Measurements from ENCODE around the gene KLK1. TPM values are rescaled to one million over a fixed set of nuclear protein-coding genes. Genes with fewer than 3 reads are reported as not detected.
A peak's percentile ranks its signal among the peaks of the same experiment; 100 is the strongest.
"Not testable (repeated sequence)": the region's sequence is repeated elsewhere in the genome, so short reads cannot be mapped to it uniquely, and the experiment has no call there.

The KLK1 gene
- total RNA-seq, 1 experiment from 2014 or later: not detected

DNA sequence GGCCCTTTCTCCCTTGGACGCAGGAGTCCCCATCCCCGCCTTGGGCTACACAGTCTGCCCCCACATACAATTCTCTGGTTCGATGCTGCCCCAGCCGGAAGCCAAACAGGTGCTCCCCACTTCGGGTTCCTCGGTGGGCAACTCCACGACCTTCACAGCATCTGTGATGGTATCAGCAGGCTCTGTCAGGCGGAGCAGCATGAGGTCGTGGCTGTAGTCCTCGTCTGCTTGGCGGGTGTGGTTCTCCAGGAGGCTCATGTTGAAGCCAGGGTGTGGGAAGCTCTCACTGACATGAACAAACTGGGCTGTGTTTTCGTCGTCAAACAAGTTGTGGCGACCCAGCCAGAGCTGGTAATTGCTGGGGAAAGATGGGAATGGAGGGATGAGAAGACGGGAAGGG, 3.5 kb downstream of the KLK1 start:
- in situ Hi-C loops (cut with HindIII; ENCODE audit: low pct_unique_long_range_greater_than_20kb, low sequenced_read_pairs): no loop called here

DNA sequence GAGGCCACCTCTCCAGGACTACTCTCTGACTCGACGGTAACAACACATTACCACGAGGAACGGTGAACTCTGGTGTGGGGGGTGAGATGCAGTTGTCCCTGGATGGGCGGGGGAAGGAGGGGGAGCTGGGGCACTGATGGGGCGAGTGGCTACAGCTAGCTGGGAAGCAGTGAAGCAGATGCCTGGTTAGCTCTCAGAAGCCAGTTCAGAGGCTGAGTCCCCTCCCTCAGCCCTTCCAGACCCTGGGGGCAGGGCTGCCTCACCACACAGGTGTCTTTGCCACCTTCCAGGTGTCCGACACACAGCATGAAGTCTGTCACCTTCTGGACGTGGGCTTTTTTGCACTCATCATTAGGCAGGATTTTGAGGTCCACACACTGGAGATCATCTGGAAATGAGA, 4.0 kb downstream of the KLK1 start:
- no peak for DNase-seq (ENCODE audit: low read depth)

More for the DNA sequence above, 3.5 kb downstream of the KLK1 start:
- no peak for DNase-seq (ENCODE audit: low read depth)

DNA sequence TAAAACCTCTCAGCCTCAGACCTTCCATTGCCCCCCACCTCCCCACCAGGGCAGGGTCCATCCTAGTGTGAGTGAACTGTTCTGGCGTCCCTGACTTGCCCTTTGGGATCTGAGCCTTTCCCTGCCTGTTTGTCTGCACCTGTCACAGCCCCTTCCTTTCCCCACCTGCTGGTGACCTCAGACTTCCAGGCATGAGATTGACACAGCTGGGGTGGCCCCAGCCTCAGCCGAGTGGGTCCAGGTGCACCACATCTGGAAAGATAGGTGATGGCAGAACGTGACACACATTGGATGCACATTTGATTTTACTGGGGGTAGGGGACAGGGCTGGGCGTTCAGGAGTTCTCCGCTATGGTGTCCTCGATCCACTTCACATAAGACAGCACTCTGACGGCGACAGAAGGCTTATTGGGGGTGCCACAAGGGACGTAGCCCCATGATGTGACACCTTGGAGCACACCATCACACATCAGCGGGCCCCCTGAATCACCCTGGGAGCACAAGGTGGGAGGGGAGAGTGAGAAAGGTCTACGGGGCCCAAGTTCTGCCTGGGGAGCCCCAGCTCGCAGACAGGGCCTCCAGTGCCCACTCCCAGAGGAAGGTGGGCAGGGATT, 4.6 kb downstream of the KLK1 start:
- DNase-seq (ENCODE audit: low read depth): no peak
- in situ Hi-C loops (cut with HindIII; ENCODE audit: low pct_unique_long_range_greater_than_20kb, low sequenced_read_pairs): no loop called here

More for the DNA sequence above, 4.0 kb downstream of the KLK1 start:
- in situ Hi-C loops (cut with HindIII; ENCODE audit: low pct_unique_long_range_greater_than_20kb, low sequenced_read_pairs): no loop called here

DNA sequence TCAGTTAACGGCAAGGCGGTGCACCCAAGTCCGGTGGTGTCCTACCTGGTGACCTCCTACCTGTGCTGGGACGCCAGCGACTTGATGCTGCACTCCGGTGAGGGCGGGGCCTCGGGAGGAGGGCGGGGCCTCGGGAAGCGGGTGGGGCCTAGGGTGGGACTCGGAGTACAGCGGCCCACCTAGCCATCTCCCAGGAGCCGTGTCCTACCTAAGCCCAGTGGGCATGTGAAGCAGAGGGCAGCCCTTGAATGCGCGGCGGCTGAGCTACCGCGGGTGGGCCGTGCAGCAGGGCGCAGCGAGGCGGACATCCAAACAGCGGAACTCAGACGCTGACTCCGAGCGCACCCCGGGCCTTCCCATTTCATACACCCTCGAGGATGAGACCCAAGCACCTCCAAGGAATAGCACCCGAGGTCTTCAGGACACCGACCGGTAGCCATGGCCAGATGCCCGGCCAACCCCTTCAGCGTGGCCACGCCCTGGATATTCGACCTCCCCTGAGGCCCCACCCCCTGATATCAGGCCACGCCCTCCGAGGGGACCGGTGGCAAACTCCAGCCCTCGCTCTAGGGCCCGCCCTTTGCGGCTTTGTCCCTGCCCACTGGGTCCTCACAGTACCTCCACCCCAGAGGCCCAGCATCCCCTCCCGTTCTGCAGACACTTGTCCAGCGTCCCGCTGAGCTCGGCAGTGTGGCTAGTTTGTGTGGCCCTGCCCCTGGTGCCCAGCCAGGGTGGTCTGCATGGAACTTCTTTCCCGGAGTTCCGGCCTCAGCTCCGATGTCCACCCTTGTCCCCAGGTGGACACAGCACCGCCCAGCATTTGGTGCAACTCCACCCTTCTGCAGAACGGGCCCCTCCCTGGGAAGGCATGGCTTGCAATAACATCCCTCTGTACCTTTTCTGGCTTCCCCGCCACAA, 5.4 kb downstream of the KLK1 start:
- in situ Hi-C loops (cut with HindIII; ENCODE audit: low pct_unique_long_range_greater_than_20kb, low sequenced_read_pairs): no loop called here
- DNase-seq (ENCODE audit: low read depth): peak; percentile 53

DNA sequence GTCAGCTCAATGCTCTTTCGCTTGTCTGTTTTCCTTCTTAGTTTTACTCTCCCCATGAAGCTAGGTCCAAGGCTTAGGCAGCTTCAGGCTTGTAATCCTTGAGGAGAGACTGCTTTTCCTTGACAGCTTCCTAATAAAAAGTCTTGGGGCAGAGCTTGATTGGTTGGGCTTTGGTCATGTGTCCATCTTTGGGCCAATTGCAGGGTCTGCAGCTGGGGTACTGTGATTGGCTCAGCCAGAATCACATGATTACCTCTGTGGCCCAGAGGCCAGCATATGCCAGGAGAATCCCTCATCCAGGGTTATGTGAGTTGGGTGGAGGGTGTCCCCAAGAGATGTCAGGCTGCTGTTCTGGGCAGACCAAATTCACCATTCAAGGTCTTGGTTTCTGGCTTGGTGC, 8.1 kb downstream of the KLK1 start:
- in situ Hi-C loops (cut with HindIII; ENCODE audit: low pct_unique_long_range_greater_than_20kb, low sequenced_read_pairs): no loop called here
- no peak for DNase-seq (ENCODE audit: low read depth)

DNA sequence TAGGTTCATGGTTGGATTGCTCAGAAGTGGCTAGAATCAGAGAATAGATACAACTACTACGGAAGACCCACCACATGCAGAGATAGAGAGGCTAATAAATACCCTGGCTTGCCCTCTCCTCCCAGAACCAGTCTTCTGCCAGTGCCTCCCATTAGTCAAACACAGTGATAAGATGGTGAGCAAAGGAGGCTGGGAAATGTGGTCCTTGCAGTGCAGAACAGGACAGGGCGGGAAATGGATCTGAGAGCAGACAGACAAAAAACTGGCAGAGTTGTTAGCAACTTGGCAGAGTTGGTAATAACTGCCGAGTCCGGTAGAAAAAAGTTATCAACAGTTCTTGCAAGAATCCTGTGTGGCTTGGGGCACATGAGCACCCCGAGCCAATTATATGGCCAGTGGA, 8.7 kb downstream of the KLK1 start:
- no peak for DNase-seq (ENCODE audit: low read depth)
- in situ Hi-C loops (cut with HindIII; ENCODE audit: low pct_unique_long_range_greater_than_20kb, low sequenced_read_pairs): no loop called here

DNA sequence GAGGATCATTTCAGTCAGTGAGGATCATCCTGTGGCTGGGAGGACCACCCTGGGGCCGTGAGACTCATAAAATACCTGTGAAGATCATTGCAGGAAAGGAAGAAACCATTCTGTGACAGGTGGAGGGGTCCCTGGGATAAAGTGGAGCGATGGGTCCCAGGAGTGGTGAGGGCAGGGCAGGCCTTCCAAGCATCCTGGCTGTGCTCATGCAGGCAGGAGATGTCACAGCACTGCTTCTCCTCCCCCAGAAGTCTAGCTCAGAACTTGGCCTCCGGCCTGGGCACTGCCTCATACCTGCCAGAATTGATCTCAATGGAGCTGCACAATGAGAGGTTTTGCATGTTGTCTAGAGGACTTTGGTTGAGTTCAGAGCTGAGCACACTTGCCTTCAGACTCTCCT, 11.1 kb downstream of the KLK1 start:
- no peak for DNase-seq (ENCODE audit: low read depth)
- in situ Hi-C loops (cut with HindIII; ENCODE audit: low pct_unique_long_range_greater_than_20kb, low sequenced_read_pairs): no loop called here

DNA sequence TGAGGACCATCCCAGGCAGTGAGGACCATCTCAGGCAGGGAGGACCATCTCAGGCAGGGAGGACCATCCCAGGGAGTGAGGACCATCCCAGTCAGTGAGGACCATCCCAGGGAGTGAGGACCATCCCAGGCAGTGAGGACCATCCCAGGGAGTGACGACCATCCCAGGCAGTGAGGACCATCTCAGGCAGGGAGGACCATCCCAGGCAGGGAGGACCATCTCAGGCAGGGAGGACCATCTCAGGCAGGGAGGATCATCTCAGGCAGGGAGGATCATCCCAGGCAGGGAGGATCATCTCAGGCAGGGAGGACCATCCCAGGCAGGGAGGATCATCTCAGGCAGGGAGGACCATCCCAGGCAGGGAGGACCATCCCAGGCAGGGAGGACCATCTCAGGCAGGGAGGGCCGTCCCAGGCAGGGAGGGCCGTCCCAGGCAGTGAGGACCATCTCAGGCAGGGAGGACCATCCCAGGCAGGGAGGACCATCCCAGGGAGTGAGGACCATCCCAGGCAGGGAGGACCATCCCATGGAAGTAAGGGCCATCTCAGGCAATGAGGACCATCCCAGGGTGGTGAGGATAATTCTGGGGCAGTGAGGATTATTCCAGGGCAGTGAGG, 11.9 kb downstream of the KLK1 start:
- DNase-seq (ENCODE audit: low read depth); in situ Hi-C loops (cut with HindIII; ENCODE audit: low pct_unique_long_range_greater_than_20kb, low sequenced_read_pairs): not testable (repeated sequence)

DNA sequence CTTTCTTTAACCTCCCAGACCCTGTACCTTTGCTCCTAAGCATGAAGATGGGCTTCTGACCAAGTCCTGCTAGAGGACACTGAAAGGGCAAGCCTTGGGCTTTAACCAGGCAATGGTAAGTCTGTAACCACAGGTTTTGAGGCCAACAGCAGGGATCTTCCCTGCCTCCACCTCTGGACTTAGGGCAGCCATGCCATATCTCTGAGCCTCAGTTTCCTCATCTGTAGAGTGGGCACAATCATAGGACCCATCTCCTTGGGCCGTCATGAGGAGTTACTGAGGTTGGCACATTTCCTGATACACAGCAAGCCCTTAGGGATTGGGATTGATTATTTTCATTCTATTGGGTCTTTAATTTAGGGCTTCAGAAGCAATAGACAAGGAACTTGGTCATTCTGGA, 14.7 kb downstream of the KLK1 start:
- no peak for DNase-seq (ENCODE audit: low read depth)
- in situ Hi-C loops (cut with HindIII; ENCODE audit: low pct_unique_long_range_greater_than_20kb, low sequenced_read_pairs): no loop called here

DNA sequence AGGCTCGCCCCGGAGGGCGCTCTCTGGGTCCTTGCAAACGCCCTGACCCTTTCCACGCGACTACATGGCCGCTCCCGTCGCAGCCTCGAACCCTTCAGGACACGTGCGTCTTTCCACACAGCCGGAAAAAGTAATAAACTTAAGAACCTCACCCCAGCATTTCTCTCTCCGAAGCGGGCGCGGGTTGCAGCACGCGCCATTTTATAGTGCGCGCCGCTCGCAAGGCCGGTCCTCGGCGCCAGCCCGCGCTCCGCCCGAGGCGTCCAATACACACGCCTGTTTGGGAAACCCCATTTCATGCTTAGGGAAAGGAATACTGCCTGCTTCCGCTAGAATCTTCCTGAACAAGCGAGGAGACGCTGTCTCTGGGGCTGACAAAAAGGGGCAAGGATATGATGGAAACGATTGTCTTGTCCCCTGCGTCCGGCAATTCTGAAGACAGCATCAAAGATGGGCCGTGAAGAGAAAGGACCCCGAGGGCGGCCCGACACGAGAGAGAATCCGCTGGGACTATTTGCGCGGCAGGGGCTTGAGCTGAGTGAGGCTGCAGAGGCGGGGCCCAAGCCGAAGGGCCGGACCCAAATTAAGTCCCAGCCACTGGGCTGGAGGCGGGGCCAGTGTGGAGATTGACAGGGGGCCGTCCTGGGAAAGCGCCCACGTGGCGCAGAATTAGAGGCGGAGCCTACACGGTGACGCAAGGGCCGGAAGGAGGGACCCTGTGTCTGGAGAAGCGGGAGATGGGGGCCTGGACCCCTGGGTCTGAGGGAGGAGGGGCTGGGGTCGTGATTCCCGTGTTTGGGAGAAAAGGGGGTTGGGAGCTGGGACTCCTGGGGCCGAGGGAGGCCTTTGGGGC, 18.9 kb downstream of the KLK1 start:
- in situ Hi-C loops (cut with HindIII; ENCODE audit: low pct_unique_long_range_greater_than_20kb, low sequenced_read_pairs): no loop called here
- DNase-seq (ENCODE audit: low read depth): peak; percentile 99

DNA sequence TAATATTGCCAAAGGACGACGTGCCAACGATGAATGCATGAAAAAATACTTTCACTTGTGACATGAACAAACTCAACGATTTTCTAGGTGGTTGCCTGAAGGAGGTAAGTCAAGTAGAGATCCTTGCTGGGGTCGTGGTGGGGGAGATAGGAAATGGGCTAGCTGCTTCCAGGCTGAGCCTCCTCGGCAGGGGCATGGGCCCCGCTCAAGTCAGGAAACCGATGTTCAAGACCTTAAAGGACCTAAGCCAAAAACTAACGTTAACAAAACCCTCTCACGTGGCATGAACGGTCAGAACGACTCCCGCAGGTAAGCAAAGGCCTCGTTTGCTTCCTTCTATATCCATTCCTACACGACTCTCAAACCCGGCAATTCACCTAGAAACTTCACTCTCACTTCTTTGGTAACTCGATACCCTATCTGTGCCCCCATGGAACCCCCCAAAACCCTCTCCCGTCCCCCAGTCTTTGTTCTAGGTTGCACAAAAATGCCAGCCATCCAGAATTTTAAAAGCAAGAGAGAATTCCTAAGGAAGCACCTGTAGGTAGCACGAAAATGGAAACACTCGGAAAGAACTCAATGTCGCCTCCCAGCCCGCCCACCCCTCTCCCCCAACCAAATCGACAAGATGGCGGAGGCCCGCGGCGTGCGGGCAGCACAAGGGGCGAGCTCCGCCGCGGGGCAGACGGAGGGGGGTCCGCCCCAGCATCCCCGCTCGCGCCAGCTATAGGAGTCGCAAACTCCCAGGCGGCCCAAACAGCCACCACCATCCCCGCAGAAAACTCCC, 19.8 kb downstream of the KLK1 start:
- in situ Hi-C loops (cut with HindIII; ENCODE audit: low pct_unique_long_range_greater_than_20kb, low sequenced_read_pairs): no loop called here
- DNase-seq (ENCODE audit: low read depth): no peak

DNA sequence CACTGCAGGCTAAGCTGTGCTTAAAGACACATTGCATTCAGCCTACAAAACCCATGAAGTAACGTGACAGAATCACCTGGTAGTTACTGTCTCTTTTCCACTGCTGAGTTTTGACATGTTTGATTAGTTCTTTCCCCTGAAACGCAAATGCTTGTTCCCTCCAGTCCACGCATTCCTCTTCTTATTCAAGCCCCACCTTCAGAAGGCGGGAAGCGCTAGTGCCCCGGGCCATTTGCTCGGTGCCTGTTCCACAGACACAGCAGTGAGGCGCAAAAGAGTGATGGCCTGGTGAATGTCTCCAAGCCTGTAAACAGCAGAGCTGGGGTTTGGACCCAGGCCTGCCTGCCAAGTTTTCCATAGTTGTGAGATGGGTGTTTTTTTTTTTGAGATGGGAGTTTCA, 22.5 kb downstream of the KLK1 start:
- in situ Hi-C loops (cut with HindIII; ENCODE audit: low pct_unique_long_range_greater_than_20kb, low sequenced_read_pairs): no loop called here
- no peak for DNase-seq (ENCODE audit: low read depth)

DNA sequence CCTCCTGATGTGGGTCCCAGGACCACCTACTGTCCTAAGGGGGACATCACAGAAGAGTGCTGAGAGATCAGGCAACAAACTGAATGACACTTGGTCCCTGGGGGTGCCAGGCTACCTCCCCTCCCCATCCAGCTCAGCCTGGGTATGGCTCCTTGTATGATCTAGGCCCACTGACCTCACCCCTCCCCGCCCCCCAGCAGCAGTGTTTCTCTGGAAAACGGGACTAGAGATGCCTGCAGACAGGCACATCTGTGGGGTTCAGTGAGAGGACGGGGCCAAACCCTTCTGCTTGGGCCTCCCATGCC, 24.1 kb downstream of the KLK1 start:
- in situ Hi-C loops (cut with HindIII; ENCODE audit: low pct_unique_long_range_greater_than_20kb, low sequenced_read_pairs): no loop called here
- DNase-seq (ENCODE audit: low read depth): no peak

DNA sequence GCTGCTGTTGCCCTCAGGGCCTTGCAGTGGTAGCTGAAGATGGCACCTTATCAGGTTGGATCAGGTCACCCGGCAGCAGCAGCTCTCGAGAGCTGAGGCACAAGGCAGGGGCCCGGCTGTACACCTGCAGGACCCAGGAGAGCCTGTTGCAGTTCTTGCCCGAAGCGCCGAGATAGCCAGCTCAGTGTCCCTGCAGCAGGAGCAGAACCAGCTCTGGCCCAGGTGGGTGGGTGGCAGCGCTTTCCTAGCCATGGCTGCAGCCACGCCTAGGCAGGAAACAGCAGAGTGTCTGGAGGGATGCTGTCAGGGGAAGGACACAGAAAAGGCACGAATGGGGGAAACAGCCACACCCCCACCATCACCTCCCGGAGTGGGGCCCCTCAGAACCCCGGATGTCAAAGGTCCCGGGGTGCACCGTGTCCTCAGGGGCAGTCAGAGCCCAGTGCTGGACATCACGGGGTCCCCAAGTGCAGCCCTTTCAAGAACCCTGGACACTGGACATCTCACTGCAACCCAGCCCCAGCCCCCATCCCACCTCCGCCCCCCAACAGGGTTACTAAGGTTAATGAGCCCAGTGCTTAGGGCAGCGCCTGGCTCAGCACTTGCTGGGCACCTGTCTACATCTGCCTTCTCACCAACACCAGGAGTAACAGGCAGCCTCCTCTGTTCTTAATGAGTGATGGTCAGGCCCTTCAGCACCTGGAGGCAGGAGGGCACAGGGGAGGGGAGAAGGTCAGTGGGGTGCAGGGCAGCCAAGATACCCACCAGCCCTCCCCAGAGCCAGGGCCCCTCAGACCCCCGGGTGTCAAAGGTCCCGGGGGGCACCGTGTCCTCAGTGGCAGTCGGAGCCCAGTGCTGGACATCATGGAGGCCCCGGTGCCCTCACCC, 24.7 kb downstream of the KLK1 start:
- no peak for DNase-seq (ENCODE audit: low read depth)
- in situ Hi-C loops (cut with HindIII; ENCODE audit: low pct_unique_long_range_greater_than_20kb, low sequenced_read_pairs): no loop called here

DNA sequence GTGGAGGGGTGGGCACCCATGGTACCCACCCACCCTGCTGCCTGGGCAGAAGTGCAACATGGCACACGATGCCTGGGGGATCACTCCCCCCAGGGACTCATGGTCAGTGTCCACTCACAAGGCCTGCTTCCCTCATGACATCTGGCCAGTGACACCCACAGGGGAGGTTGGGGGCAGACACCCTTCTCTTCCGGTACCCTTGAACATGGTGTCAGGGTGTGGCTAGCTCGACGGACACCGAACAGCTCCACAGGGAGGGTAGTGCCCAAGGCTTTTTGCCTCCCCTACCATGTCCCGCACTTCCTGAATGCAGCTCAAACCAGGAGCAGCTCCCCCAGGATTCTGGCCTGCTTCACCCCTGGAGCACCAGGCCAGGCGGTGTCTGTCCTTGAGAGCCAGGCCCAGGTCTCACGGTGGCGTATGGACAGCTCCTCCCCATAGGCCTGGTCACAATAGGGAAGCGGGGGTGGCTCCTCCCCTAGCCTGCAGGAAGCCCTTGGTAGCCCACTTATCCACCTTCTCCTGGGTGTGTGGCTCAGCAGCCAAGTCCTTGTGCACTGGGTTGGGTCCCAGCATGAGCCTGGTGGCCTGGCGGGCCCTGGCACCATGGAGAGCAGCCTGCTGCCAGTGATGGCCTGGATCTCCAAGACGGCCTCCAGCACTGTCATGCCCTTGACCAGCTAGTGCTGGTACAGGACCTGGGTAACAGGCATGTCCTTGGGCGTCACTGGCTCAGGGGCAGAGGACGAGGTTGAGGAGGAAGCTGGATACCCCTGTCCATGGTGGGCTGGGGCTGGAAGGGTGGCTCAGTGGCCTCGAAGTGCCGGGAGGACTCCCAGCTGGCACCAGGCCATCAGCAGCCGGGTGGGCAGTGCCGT, 25.6 kb downstream of the KLK1 start:
- in situ Hi-C loops (cut with HindIII; ENCODE audit: low pct_unique_long_range_greater_than_20kb, low sequenced_read_pairs): no loop called here
- no peak for DNase-seq (ENCODE audit: low read depth)

DNA sequence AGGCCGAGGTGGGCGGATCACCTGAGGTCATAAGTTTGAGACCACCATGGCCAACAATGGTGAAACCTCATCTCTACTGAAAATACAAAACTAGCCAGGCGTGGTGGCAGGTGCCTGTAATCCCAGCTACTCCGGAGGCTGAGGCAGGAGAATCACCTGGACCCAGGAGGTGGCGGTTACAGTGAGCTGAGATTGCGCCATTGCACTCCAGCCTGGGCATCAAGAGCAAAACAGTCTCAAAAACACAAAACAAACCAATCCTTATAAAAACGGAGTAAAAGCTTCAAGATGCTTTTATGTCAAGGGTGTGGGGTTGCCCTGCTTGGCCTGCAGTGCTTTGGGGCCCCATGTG, 26.2 kb downstream of the KLK1 start:
- no peak for DNase-seq (ENCODE audit: low read depth)
- in situ Hi-C loops (cut with HindIII; ENCODE audit: low pct_unique_long_range_greater_than_20kb, low sequenced_read_pairs): no loop called here

Data from Caki2 (cell line).